ENCODE measurements around the gene DGKD. TPM values are rescaled to one million over a fixed set of nuclear protein-coding genes. Genes with fewer than 3 reads are reported as not detected.

The DGKD gene
- total and polyA plus RNA-seq, 9 of the 15 experiments (the other 6 are each of a cell fraction or from before 2014, with no cell fraction given), result 0.52 to 29.5 (median 10.6) TPM

DNA sequence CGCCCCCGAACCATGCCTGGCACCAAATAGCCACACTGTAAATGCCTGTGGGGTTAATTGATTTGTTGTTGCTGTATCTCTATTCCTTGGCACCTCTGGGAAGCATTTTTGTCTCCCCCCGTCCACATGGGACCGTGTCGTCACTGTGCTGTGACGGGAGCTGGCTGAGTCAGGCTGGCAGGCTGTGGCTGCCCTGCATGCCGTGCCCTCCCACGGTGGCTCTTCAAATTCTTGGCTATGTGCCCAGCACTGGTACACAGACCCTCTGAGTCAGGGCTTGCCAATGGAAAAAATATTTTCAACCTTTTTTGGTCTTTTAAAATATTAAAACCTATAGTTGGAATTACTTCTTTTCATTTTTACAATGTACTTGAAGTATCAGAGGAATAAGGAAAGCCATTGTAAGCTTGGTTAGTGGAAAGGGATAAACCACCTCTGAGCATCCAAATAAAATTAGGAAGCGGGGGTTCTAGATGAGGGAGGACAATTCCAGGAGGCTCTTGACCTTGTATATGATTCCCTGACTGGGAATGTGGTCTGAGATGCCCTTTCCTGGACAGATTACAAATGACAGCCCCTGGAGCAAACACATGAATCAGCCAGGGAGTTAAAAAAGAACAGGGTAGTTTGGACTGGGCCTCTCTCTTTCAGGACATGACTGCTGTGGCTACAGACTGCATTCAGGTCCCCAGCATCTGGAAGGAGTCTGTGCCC, 59.4 kb downstream of the DGKD start (continued):
- TF ChIP-seq CEBPB (tag; IDR thresholded peaks at IDR 0.05) (no peak), PURB (CRISPR knock-in tag; IDR thresholded peaks at IDR 0.05; ENCODE audit: low read depth) (no peak)

DNA sequence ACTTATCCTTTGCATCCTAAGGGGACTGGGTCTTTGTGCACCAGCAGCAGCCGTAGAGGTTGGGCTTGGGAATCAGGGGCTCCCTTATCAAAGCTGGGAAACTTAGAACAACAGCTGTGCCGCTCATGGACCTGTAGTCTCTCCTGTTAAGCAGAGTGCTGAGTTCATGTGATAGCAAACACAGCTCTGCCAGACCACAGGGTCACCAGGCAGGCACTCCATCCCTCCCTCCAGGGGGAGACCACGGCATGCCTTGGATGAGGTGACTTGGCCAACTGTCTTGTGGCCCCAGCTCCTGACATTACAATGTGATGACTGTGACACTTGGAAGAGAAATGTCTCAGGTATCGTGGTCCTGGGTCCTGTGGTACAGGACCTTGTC, 60.0 kb downstream of the DGKD start:
- in situ Hi-C loops (cut with MboI) (no loop called here), intact Hi-C loops (cut with micrococcal nuclease) (no loop called here)
- Histone ChIP-seq H3K27me3 (ENCODE audit: control insufficient read depth in 2 of 2, insufficient read depth in 2 of 2, low read length in 2 of 2) (no peaks in the 10 kb centered on the region), H3K9me1 (ENCODE audit: control insufficient read depth, insufficient read depth, low read length) (no peaks in the 10 kb centered on the region), H3K4me3 (no peak overlapping the region), H2AFZ (ENCODE audit: low read depth, low read length) (no peak overlapping the region), H4K20me1 (replicated peaks; ENCODE audit: control insufficient read depth, insufficient read depth, low read length) (no peaks in the 10 kb centered on the region), H3K27ac (ENCODE audit: extremely low read depth, low read depth, low read length) (no peak overlapping the region), H3K36me3 (ENCODE audit: control insufficient read depth, insufficient read depth, low read length) (0 out of 3 replicates have a peak, but pooled peaks cover 2% of the 10 kb centered on the region), H3K4me1 (replicated peaks in 1 of 2; ENCODE audit: control insufficient read depth in 2 of 2, insufficient read depth in 2 of 2, low read length in 2 of 2) (peaks cover 11 to 12% of the 10 kb centered on the region in 2 experiments; a peak in 3 of 5 replicates), H3K9ac (ENCODE audit: insufficient read depth in 1 of 2, low read depth in 2 of 2, low read length in 2 of 2) (no peak overlapping the region), H3K9me3 (replicated peaks; ENCODE audit: control insufficient read depth, insufficient read depth, low read depth, low read length) (peaks cover 2% of the 10 kb centered on the region; the same call in 1 of the 2 replicates), H3K4me2 (ENCODE audit: insufficient read depth, low read length) (no peak overlapping the region), H3K79me2 (ENCODE audit: control insufficient read depth, insufficient read depth, low read length) (peaks cover 4% of the 10 kb centered on the region; the same call in 1 of the 3 replicates)
- no peak for DNase-seq (ENCODE audit: extremely low read depth in 1 of 4, low spot score in 3 of 4)
- CTCF ChIA-PET (ENCODE audit: low intra/inter-chr PET ratio), result no interaction called here
- no peak for ATAC-seq
- 59% methylated on average over 4 of the region's 4 CpGs for WGBS (ENCODE audit: insufficient coverage, low coverage, missing lambda C conversion rate)
- no peak for FAIRE-seq
- POLR2A ChIA-PET, result no interaction called here
- no TSS peak for BruUV-seq (replicated peaks)
- TF ChIP-seq NR2C2 (CRISPR knock-in tag; IDR thresholded peaks at IDR 0.05), result no peak
- no peak for TF ChIP-seq NR2C2 (tag; IDR thresholded peaks at IDR 0.05)
- no peak for TF ChIP-seq KDM5B (IDR thresholded peaks at IDR 0.05; ENCODE audit: insufficient replicate concordance, low read depth, low read length)
- TF ChIP-seq, protein P1, sequence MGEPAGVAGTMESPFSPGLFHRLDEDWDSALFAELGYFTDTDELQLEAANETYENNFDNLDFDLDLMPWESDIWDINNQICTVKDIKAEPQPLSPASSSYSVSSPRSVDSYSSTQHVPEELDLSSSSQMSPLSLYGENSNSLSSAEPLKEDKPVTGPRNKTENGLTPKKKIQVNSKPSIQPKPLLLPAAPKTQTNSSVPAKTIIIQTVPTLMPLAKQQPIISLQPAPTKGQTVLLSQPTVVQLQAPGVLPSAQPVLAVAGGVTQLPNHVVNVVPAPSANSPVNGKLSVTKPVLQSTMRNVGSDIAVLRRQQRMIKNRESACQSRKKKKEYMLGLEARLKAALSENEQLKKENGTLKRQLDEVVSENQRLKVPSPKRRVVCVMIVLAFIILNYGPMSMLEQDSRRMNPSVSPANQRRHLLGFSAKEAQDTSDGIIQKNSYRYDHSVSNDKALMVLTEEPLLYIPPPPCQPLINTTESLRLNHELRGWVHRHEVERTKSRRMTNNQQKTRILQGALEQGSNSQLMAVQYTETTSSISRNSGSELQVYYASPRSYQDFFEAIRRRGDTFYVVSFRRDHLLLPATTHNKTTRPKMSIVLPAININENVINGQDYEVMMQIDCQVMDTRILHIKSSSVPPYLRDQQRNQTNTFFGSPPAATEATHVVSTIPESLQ (CRISPR knock-in tag; IDR thresholded peaks at IDR 0.05), result no peak
- TF ChIP-seq FOXA1 (IDR thresholded peaks at IDR 0.05; ENCODE audit: borderline replicate concordance), result no peak
- TF ChIP-seq BRD9 (IDR thresholded peaks at IDR 0.05; ENCODE audit: low read depth, partially characterized antibody), result no peak
- TF ChIP-seq GATA2 (CRISPR knock-in tag; IDR thresholded peaks at IDR 0.05), result no peak
- TF ChIP-seq, protein P2, sequence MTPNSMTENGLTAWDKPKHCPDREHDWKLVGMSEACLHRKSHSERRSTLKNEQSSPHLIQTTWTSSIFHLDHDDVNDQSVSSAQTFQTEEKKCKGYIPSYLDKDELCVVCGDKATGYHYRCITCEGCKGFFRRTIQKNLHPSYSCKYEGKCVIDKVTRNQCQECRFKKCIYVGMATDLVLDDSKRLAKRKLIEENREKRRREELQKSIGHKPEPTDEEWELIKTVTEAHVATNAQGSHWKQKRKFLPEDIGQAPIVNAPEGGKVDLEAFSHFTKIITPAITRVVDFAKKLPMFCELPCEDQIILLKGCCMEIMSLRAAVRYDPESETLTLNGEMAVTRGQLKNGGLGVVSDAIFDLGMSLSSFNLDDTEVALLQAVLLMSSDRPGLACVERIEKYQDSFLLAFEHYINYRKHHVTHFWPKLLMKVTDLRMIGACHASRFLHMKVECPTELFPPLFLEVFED (CRISPR knock-in tag; conservative IDR thresholded peaks at IDR 0.05), result no peak
- TF ChIP-seq, protein P3, sequence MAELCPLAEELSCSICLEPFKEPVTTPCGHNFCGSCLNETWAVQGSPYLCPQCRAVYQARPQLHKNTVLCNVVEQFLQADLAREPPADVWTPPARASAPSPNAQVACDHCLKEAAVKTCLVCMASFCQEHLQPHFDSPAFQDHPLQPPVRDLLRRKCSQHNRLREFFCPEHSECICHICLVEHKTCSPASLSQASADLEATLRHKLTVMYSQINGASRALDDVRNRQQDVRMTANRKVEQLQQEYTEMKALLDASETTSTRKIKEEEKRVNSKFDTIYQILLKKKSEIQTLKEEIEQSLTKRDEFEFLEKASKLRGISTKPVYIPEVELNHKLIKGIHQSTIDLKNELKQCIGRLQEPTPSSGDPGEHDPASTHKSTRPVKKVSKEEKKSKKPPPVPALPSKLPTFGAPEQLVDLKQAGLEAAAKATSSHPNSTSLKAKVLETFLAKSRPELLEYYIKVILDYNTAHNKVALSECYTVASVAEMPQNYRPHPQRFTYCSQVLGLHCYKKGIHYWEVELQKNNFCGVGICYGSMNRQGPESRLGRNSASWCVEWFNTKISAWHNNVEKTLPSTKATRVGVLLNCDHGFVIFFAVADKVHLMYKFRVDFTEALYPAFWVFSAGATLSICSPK (IDR thresholded peaks at IDR 0.05; ENCODE audit: borderline replicate concordance), result no peak
- no peak for TF ChIP-seq TCF3 (CRISPR knock-in tag; IDR thresholded peaks at IDR 0.05)
- no peak for TF ChIP-seq PHF20 (IDR thresholded peaks at IDR 0.05; ENCODE audit: partially characterized antibody)
- no peak for TF ChIP-seq PML (IDR thresholded peaks at IDR 0.05; ENCODE audit: low read length)
- TF ChIP-seq, protein P4, sequence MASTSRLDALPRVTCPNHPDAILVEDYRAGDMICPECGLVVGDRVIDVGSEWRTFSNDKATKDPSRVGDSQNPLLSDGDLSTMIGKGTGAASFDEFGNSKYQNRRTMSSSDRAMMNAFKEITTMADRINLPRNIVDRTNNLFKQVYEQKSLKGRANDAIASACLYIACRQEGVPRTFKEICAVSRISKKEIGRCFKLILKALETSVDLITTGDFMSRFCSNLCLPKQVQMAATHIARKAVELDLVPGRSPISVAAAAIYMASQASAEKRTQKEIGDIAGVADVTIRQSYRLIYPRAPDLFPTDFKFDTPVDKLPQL (IDR thresholded peaks at IDR 0.05; ENCODE audit: extremely low read depth, insufficient read length), result no peak
- TF ChIP-seq TARDBP (IDR thresholded peaks at IDR 0.05), result no peak
